DOHH2 (cell line): Measurements from ENCODE around the gene C2CD4A.

Source experiments
- H3F3A ChIP-seq: fragments of 200-600 bp; sonication (generic), shearing (Covaris generic); 2 replicates; pipeline ENCODE4 v1.6.0; 2016; ENCODE audit warnings: antibody characterized with exemption, mild to moderate bottlenecking; ENCODE audit not compliant: control insufficient read depth, insufficient read depth
- H3K27ac ChIP-seq: fragments of 200-600 bp; sonication (generic); 2 replicates; pipeline ENCODE4 v1.5.1; 2014; ENCODE audit warnings: low read depth, mild to moderate bottlenecking, low read length, moderate library complexity
- H3K27me3 ChIP-seq: fragments of 200-600 bp; sonication (generic); 2 replicates; pipeline ENCODE4 v1.6.1; 2014; ENCODE audit warnings: mild to moderate bottlenecking, low read length, mixed read lengths; ENCODE audit not compliant: control insufficient read depth
- H3K36me3 ChIP-seq: fragments of 200-600 bp; sonication (generic); 2 replicates; pipeline ENCODE4 v1.6.1; 2014; ENCODE audit warnings: mild to moderate bottlenecking, low read length, moderate library complexity, mixed read lengths; ENCODE audit not compliant: control insufficient read depth
- H3K4me1 ChIP-seq: fragments of 200-600 bp; sonication (generic); 2 replicates; pipeline ENCODE4 v1.6.1; 2014; ENCODE audit warnings: mild to moderate bottlenecking, low read length, mixed read lengths; ENCODE audit not compliant: control insufficient read depth
- H3K4me2 ChIP-seq: fragments of 200-600 bp; sonication (generic); 2 replicates; pipeline ENCODE4 v1.6.0; 2014; ENCODE audit warnings: mild to moderate bottlenecking, low read length, moderate library complexity
- H3K4me3 ChIP-seq: fragments of 200-600 bp; sonication (generic); 2 replicates; pipeline ENCODE4 v1.5.1; 2014; ENCODE audit warnings: mild to moderate bottlenecking, low read length, mixed read lengths
- H3K79me2 ChIP-seq: fragments of 200-600 bp; sonication (generic); 2 replicates; pipeline ENCODE4 v1.6.1; 2014; ENCODE audit warnings: mild to moderate bottlenecking, low read length, mixed read lengths; ENCODE audit not compliant: control insufficient read depth
- H3K9me2 ChIP-seq: fragments of 200-600 bp; sonication (generic); replicated peaks from 2 replicates; pipeline ENCODE4 v1.6.1; 2014; ENCODE audit warnings: mild to moderate bottlenecking, low read length, mixed read lengths; ENCODE audit not compliant: control insufficient read depth
- H3K9me3 ChIP-seq: fragments of 200-600 bp; sonication (generic); 2 replicates; pipeline ENCODE4 v1.6.1; 2014; ENCODE audit warnings: antibody characterized with exemption, low read length, mixed read lengths; ENCODE audit not compliant: control insufficient read depth, insufficient read depth
- H4K20me1 ChIP-seq: fragments of 200-600 bp; sonication (generic); 2 replicates; pipeline ENCODE4 v1.6.0; 2014; ENCODE audit warnings: low read depth, mild to moderate bottlenecking, antibody characterized with exemption, low read length, moderate library complexity; ENCODE audit not compliant: control insufficient read depth, insufficient read depth
- CTCF ChIP-seq: fragments of 200-600 bp; sonication (generic); IDR thresholded peaks from one replicate; pipeline ENCODE4 v1.5.1; 2014; ENCODE audit warnings: antibody characterized with exemption, mild to moderate bottlenecking, low read depth, low read length; ENCODE audit not compliant: poor library complexity, severe bottlenecking
- EZH2phosphoT487 ChIP-seq: fragments of 200-600 bp; sonication (generic); IDR thresholded peaks from 2 replicates; pipeline ENCODE4 v1.6.1; 2017; ENCODE audit warnings: borderline replicate concordance, mild to moderate bottlenecking, antibody characterized with exemption, low read length, moderate library complexity, mixed read lengths

The C2CD4A gene

GRCh38 chr15:62083194-62084154 lies 16.7 kb downstream of the C2CD4A start:
- Histone ChIP-seq H3K27ac (no peak overlapping the region), H3K4me2 (no peak overlapping the region), H4K20me1 (no peaks in the 10 kb centered on the region), H3K36me3 (no peaks in the 10 kb centered on the region), H3F3A (no peaks in the 10 kb centered on the region), H3K9me3 (no peaks in the 10 kb centered on the region), H3K27me3 (peaks cover 4% of the 10 kb centered on the region; the same call in 1 of the 2 replicates), H3K79me2 (no peaks in the 10 kb centered on the region), H3K9me2 (no peaks in the 10 kb centered on the region), H3K4me1 (no peaks in the 10 kb centered on the region), H3K4me3 (no peak overlapping the region)
- TF ChIP-seq CTCF, result no peak
- no peak for TF ChIP-seq EZH2phosphoT487

GRCh38 chr15:62085740-62086139 lies 19.0 kb downstream of the C2CD4A start:
- no peaks in the 10 kb centered on the region for H3F3A ChIP-seq
- H3K4me2 ChIP-seq, result no peak overlapping the region
- H3K4me3 ChIP-seq, result no peak overlapping the region
- peaks cover 4% of the 10 kb centered on the region; the same call in 1 of the 2 replicates for H3K27me3 ChIP-seq
- no peaks in the 10 kb centered on the region for H3K9me2 ChIP-seq
- no peaks in the 10 kb centered on the region for H3K36me3 ChIP-seq
- H3K4me1 ChIP-seq, result no peaks in the 10 kb centered on the region
- no peaks in the 10 kb centered on the region for H3K79me2 ChIP-seq
- no peaks in the 10 kb centered on the region for H4K20me1 ChIP-seq
- no peaks in the 10 kb centered on the region for H3K9me3 ChIP-seq
- TF ChIP-seq EZH2phosphoT487, result no peak
- no peak for TF ChIP-seq CTCF
- no peak overlapping the region for H3K27ac ChIP-seq

- Histone ChIP-seq H3K27me3 (peaks cover 4% of the 10 kb centered on the region; the same call in 1 of the 2 replicates), H4K20me1 (no peaks in the 10 kb centered on the region), H3K27ac (no peak overlapping the region), H3K9me3 (no peaks in the 10 kb centered on the region), H3F3A (no peaks in the 10 kb centered on the region), H3K36me3 (no peaks in the 10 kb centered on the region), H3K9me2 (no peaks in the 10 kb centered on the region), H3K4me1 (no peaks in the 10 kb centered on the region), H3K79me2 (no peaks in the 10 kb centered on the region), H3K4me2 (no peak overlapping the region), H3K4me3 (no peak overlapping the region)
- TF ChIP-seq CTCF (no peak), EZH2phosphoT487 (no peak)
These were observed 21.0 kb downstream of the C2CD4A start for GRCh38 chr15:62087671-62088352.
